Adipocyte (in vitro differentiated cells): ENCODE measurements around the gene MANSC1.
A peak's percentile ranks its signal among the peaks of the same experiment; 100 is the strongest.
"Not testable (repeated sequence)": the region's sequence is repeated elsewhere in the genome, so short reads cannot be mapped to it uniquely, and the experiment has no call there.

Source experiments
- DNase-seq: peaks from one replicate; pipeline ENCODE4 v3.0.0-alpha.2; 2015; ENCODE audit warnings: low read depth
- H3K27me3 ChIP-seq: replicated peaks from 2 replicates; pipeline ENCODE4 v1.7.0; 2013; ENCODE audit warnings: mild to moderate bottlenecking, low read length, moderate library complexity; ENCODE audit not compliant: control insufficient read depth, insufficient read depth
- H3K36me3 ChIP-seq: 2 replicates; pipeline ENCODE4 v1.7.0; 2013; ENCODE audit warnings: low read length, mild to moderate bottlenecking, moderate library complexity; ENCODE audit not compliant: control insufficient read depth, insufficient read depth, severe bottlenecking
- H3K4me1 ChIP-seq: 2 replicates; pipeline ENCODE4 v1.7.0; 2013; ENCODE audit warnings: mild to moderate bottlenecking, low read length, moderate library complexity; ENCODE audit not compliant: control insufficient read depth, insufficient read depth
- H3K4me3 ChIP-seq: 2 replicates; pipeline ENCODE4 v1.7.0; 2013; ENCODE audit warnings: mild to moderate bottlenecking, low read length, moderate library complexity
- H3K9ac ChIP-seq: 2 replicates; pipeline ENCODE4 v1.7.0; 2013; ENCODE audit warnings: mild to moderate bottlenecking, low read length, moderate library complexity
- H3K9me3 ChIP-seq: 2 replicates; pipeline ENCODE4 v1.7.0; 2013; ENCODE audit warnings: mild to moderate bottlenecking, low read length, moderate library complexity; ENCODE audit not compliant: control insufficient read depth

Gene MANSC1

GRCh38 chr12:12310695-12311094, 39.3 kb downstream of the MANSC1 start:
- not testable (repeated sequence) for H3K4me3 ChIP-seq, H3K9me3 ChIP-seq, H3K27me3 ChIP-seq, DNase-seq, H3K36me3 ChIP-seq, H3K4me1 ChIP-seq, H3K9ac ChIP-seq

GRCh38 chr12:12305568-12306300, 44.3 kb downstream of the MANSC1 start:
- DNase-seq, result no peak
- no peaks in the 10 kb centered on the region for H3K36me3 ChIP-seq
- no peaks in the 10 kb centered on the region for H3K4me1 ChIP-seq
- no peaks in the 10 kb centered on the region for H3K27me3 ChIP-seq
- no peak overlapping the region for H3K9ac ChIP-seq
- H3K9me3 ChIP-seq, result no peaks in the 10 kb centered on the region
- no peak overlapping the region for H3K4me3 ChIP-seq

GRCh38 chr12:12302976-12303375, 47.1 kb downstream of the MANSC1 start:
- Histone ChIP-seq H3K9ac (no peak overlapping the region), H3K27me3 (no peaks in the 10 kb centered on the region), H3K4me3 (no peak overlapping the region), H3K4me1 (no peaks in the 10 kb centered on the region), H3K36me3 (no peaks in the 10 kb centered on the region), H3K9me3 (no peaks in the 10 kb centered on the region)
- DNase-seq, result no peak

GRCh38 chr12:12301122-12301521, 48.9 kb downstream of the MANSC1 start:
- no peaks in the 10 kb centered on the region for H3K36me3 ChIP-seq
- H3K4me1 ChIP-seq, result no peaks in the 10 kb centered on the region
- no peak overlapping the region for H3K9ac ChIP-seq
- no peaks in the 10 kb centered on the region for H3K27me3 ChIP-seq
- H3K9me3 ChIP-seq, result no peaks in the 10 kb centered on the region
- H3K4me3 ChIP-seq, result no peak overlapping the region
- no peak for DNase-seq

GRCh38 chr12:12297201-12297830, 52.7 kb downstream of the MANSC1 start:
- Histone ChIP-seq H3K4me3 (no peak overlapping the region), H3K27me3 (no peaks in the 10 kb centered on the region), H3K9ac (no peak overlapping the region), H3K9me3 (no peaks in the 10 kb centered on the region), H3K4me1 (peaks cover 9% of the 10 kb centered on the region), H3K36me3 (no peaks in the 10 kb centered on the region)
- DNase-seq, result no peak

GRCh38 chr12:12294215-12295005, 55.6 kb downstream of the MANSC1 start:
- Histone ChIP-seq H3K4me3 (no peak overlapping the region), H3K4me1 (peaks cover 9% of the 10 kb centered on the region), H3K9me3 (peaks cover 4% of the 10 kb centered on the region), H3K27me3 (peaks cover 9% of the 10 kb centered on the region), H3K36me3 (no peaks in the 10 kb centered on the region), H3K9ac (no peak overlapping the region)
- peak; percentile 26 for DNase-seq

GRCh38 chr12:12290206-12290605, 59.8 kb downstream of the MANSC1 start:
- DNase-seq, result no peak
- no peaks in the 10 kb centered on the region for H3K36me3 ChIP-seq
- no peak overlapping the region for H3K9ac ChIP-seq
- peaks cover 4% of the 10 kb centered on the region for H3K9me3 ChIP-seq
- H3K27me3 ChIP-seq, result peaks cover 15% of the 10 kb centered on the region
- peaks cover 9% of the 10 kb centered on the region for H3K4me1 ChIP-seq
- H3K4me3 ChIP-seq, result no peak overlapping the region

GRCh38 chr12:12286441-12286840, 63.6 kb downstream of the MANSC1 start:
- no peak for DNase-seq
- H3K4me3 ChIP-seq, result no peak overlapping the region
- no peaks in the 10 kb centered on the region for H3K36me3 ChIP-seq
- H3K9me3 ChIP-seq, result peaks cover 4% of the 10 kb centered on the region
- peaks cover 17% of the 10 kb centered on the region for H3K4me1 ChIP-seq
- H3K27me3 ChIP-seq, result peaks cover 15% of the 10 kb centered on the region
- no peak overlapping the region for H3K9ac ChIP-seq

GRCh38 chr12:12282761-12283425, 67.1 kb downstream of the MANSC1 start:
- Histone ChIP-seq H3K27me3 (peaks cover 6% of the 10 kb centered on the region), H3K4me3 (peak overlapping the region; percentile 23), H3K9ac (no peak overlapping the region), H3K9me3 (no peaks in the 10 kb centered on the region), H3K36me3 (no peaks in the 10 kb centered on the region), H3K4me1 (peaks cover 20% of the 10 kb centered on the region)
- DNase-seq, result peak; percentile 69

GRCh38 chr12:12282202-12282601, 67.8 kb downstream of the MANSC1 start:
- Histone ChIP-seq H3K36me3 (no peaks in the 10 kb centered on the region), H3K9ac (no peak overlapping the region), H3K4me1 (peaks cover 20% of the 10 kb centered on the region), H3K27me3 (no peaks in the 10 kb centered on the region), H3K4me3 (no peak overlapping the region), H3K9me3 (no peaks in the 10 kb centered on the region)
- no peak for DNase-seq

GRCh38 chr12:12281134-12281533, 68.9 kb downstream of the MANSC1 start:
- H3K9ac ChIP-seq, result no peak overlapping the region
- H3K27me3 ChIP-seq, result no peaks in the 10 kb centered on the region
- no peaks in the 10 kb centered on the region for H3K9me3 ChIP-seq
- no peak overlapping the region for H3K4me3 ChIP-seq
- peaks cover 20% of the 10 kb centered on the region for H3K4me1 ChIP-seq
- no peaks in the 10 kb centered on the region for H3K36me3 ChIP-seq
- DNase-seq, result no peak
